Caki2 (cell line): ENCODE measurements around the gene CADPS. TPM values are rescaled to one million over a fixed set of nuclear protein-coding genes. Genes with fewer than 3 reads are reported as not detected.
A peak's percentile ranks its signal among the peaks of the same experiment; 100 is the strongest.

ENCODE experiments used
- DNase-seq: peaks from one replicate; pipeline ENCODE4 v3.0.0-alpha.2; 2015; ENCODE audit warnings: low read depth
- in situ Hi-C: cut with HindIII; loops from 2 replicates; pipeline ENCODE4 v1.10.0; 2016; ENCODE audit warnings: low sequenced_read_pairs, low pct_unique_long_range_greater_than_20kb, mixed read lengths
- total RNA-seq: library from RNA; depleted of rRNA; stranded (reverse); fragments of >200 nt; shearing (Covaris generic); gene quantifications from 2 replicates; pipeline ENCODE4 v1.2.3, GENCODE V29; 2014; ENCODE audit warnings: low replicate concordance

Gene CADPS
- total RNA-seq, 1 experiment from 2014 or later: not detected

GRCh38 chr3:62559831-62560445 lies 315.3 kb downstream of the CADPS start:
- peak; percentile 6 for DNase-seq
- in situ Hi-C loops: no loop called here

GRCh38 chr3:62558549-62559112 lies 316.6 kb downstream of the CADPS start:
- in situ Hi-C loops: no loop called here
- no peak for DNase-seq

- in situ Hi-C loops: no loop called here
- no peak for DNase-seq
These were observed 317.2 kb downstream of the CADPS start for GRCh38 chr3:62557983-62558382.

- DNase-seq: no peak
- in situ Hi-C loops: no loop called here
These were observed 317.8 kb downstream of the CADPS start for GRCh38 chr3:62557450-62557849.

- in situ Hi-C loops: no loop called here
These were observed 318.9 kb downstream of the CADPS start for GRCh38 chr3:62556121-62556815.

GRCh38 chr3:62554264-62554799 lies 320.9 kb downstream of the CADPS start:
- no peak for DNase-seq
- in situ Hi-C loops: no loop called here

More at GRCh38 chr3:62556121-62556815, 318.9 kb downstream of the CADPS start:
- no peak for DNase-seq

GRCh38 chr3:62553811-62554210 lies 321.4 kb downstream of the CADPS start:
- in situ Hi-C loops: no loop called here

GRCh38 chr3:62551556-62551955 lies 323.7 kb downstream of the CADPS start:
- DNase-seq: no peak
- in situ Hi-C loops: no loop called here

More at GRCh38 chr3:62553811-62554210, 321.4 kb downstream of the CADPS start:
- DNase-seq: no peak

- in situ Hi-C loops: no loop called here
These were observed 324.8 kb downstream of the CADPS start for GRCh38 chr3:62550439-62550838.

GRCh38 chr3:62548528-62549205 lies 326.5 kb downstream of the CADPS start:
- no peak for DNase-seq
- in situ Hi-C loops: no loop called here

More at GRCh38 chr3:62550439-62550838, 324.8 kb downstream of the CADPS start:
- DNase-seq: no peak

GRCh38 chr3:62546266-62546665 lies 328.9 kb downstream of the CADPS start:
- no peak for DNase-seq
- in situ Hi-C loops: no loop called here

- in situ Hi-C loops: no loop called here
- no peak for DNase-seq
These were observed 333.0 kb downstream of the CADPS start for GRCh38 chr3:62542185-62542584.

GRCh38 chr3:62539762-62540161 lies 335.5 kb downstream of the CADPS start:
- in situ Hi-C loops: no loop called here
- no peak for DNase-seq

GRCh38 chr3:62538691-62539356 lies 336.4 kb downstream of the CADPS start:
- in situ Hi-C loops: no loop called here
- no peak for DNase-seq

- in situ Hi-C loops: no loop called here
- DNase-seq: no peak
These were observed 340.9 kb downstream of the CADPS start for GRCh38 chr3:62534326-62534725.

- in situ Hi-C loops: no loop called here
- DNase-seq: no peak
These were observed 342.4 kb downstream of the CADPS start for GRCh38 chr3:62532796-62533195.

- DNase-seq: no peak
- in situ Hi-C loops: no loop called here
These were observed 343.2 kb downstream of the CADPS start for GRCh38 chr3:62531981-62532380.

- in situ Hi-C loops: no loop called here
These were observed 343.7 kb downstream of the CADPS start for GRCh38 chr3:62531493-62531892.

More at GRCh38 chr3:62531493-62531892, 343.7 kb downstream of the CADPS start:
- no peak for DNase-seq
